GM12892 (cell line): Measurements from ENCODE around the gene SPDYE1.
"Not testable (repeated sequence)": the region's sequence is repeated elsewhere in the genome, so short reads cannot be mapped to it uniquely, and the experiment has no call there.

Experiments used
- POLR2A ChIP-seq: IDR thresholded peaks from 2 replicates; pipeline ENCODE4 v1.6.1; 2011; ENCODE audit warnings: low read depth, low read length, control low read depth
- TAF1 ChIP-seq: IDR thresholded peaks from 2 replicates; pipeline ENCODE4 v1.6.1; 2011; ENCODE audit warnings: low read depth, mild to moderate bottlenecking, control low read depth, low read length, borderline replicate concordance

- TF ChIP-seq POLR2A, TAF1: not testable (repeated sequence)
These were observed at the start of gene SPDYE1 for GRCh38 chr7:43997532-43997931.
